ENCODE results near the gene CLCN1. TPM values are rescaled to one million over a fixed set of nuclear protein-coding genes. Genes with fewer than 3 reads are reported as not detected.

The CLCN1 gene
- total and polyA plus RNA-seq, 10 of the 15 experiments (the other 5 are each of a cell fraction or from before 2014, with no cell fraction given), result 0.30 TPM; not detected in 9

DNA sequence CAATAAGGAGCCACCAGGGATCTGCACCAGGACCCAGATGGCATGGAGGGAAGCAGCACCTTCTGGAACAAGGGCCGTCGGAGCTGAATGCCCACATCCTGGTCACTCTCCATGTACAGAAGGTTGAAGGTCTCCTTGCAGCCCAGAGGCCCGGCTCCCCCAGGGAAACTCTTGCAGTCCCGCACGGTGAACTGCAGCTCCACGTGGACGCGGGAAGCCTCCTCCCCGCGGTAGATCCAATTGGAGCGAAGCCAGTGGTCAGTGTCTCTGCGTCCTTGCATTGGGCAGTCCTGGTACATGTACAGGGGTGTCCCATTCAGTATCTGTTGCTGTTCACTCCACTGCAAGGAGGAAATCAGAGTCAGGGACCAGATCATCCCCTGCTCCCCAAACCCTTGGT lies 85.4 kb downstream of the CLCN1 start:
- peaks cover 0 to under 1% of the 10 kb centered on the region in 2 experiments; a peak in 2 of 4 replicates for H3K27me3 ChIP-seq (replicated peaks in 1 of 2; ENCODE audit: control insufficient read depth in 2 of 2, insufficient read depth in 2 of 2, low read length in 1 of 2)
- H3K27ac ChIP-seq (ENCODE audit: control insufficient read depth, insufficient read depth), result no peak overlapping the region
- DNase-seq (ENCODE audit: low read depth, low spot score) (no peak), FAIRE-seq (no peak), ATAC-seq (no peak)
- no TSS peak for BruUV-seq (replicated peaks)
- H3K9me3 ChIP-seq (replicated peaks; ENCODE audit: control insufficient read depth, insufficient read depth, low read length), result no peaks in the 10 kb centered on the region
- H3K4me1 ChIP-seq (ENCODE audit: control insufficient read depth, insufficient read depth, low read length), result no peaks in the 10 kb centered on the region
- no peaks in the 10 kb centered on the region for H3K79me2 ChIP-seq (ENCODE audit: control insufficient read depth, insufficient read depth, low read length)
- no peaks in the 10 kb centered on the region for H4K20me1 ChIP-seq (ENCODE audit: control insufficient read depth, insufficient read depth)
- ChIA-PET POLR2A (no interaction called here), RAD21 (ENCODE audit: unreplicated experiment) (no interaction called here), CTCF (interaction anchor here (1.4 to 2.3 kb wide), 2 partner anchors 14 to 16 kb away, joined by 3 to 10 read pairs; no protein-coding TSS in a partner anchor), SMC1A (ENCODE audit: uncharacterized antibody, unreplicated experiment) (no interaction called here)
- no peak overlapping the region for H3K9ac ChIP-seq (ENCODE audit: control insufficient read depth, insufficient read depth, low read length)
- H2AFZ ChIP-seq (ENCODE audit: control insufficient read depth, low read depth, low read length), result no peak overlapping the region
- intact Hi-C loops (cut with micrococcal nuclease; ENCODE audit: unreplicated experiment), result no loop called here
- H3K36me3 ChIP-seq (ENCODE audit: control insufficient read depth in 2 of 2, insufficient read depth in 2 of 2, low read length in 1 of 2), result no peaks in the 10 kb centered on the region
- 84% methylated on average over 12 of the region's 12 CpGs for WGBS (ENCODE audit: insufficient coverage, insufficient replicate concordance, low lambda C conversion rate, missing lambda C conversion rate)
- no peak overlapping the region for H3K4me3 ChIP-seq
- TF ChIP-seq, protein P1, sequence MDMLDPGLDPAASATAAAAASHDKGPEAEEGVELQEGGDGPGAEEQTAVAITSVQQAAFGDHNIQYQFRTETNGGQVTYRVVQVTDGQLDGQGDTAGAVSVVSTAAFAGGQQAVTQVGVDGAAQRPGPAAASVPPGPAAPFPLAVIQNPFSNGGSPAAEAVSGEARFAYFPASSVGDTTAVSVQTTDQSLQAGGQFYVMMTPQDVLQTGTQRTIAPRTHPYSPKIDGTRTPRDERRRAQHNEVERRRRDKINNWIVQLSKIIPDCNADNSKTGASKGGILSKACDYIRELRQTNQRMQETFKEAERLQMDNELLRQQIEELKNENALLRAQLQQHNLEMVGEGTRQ (IDR thresholded peaks at IDR 0.05; ENCODE audit: borderline replicate concordance, low read depth, low read length), result no peak
- TF ChIP-seq BMI1 (IDR thresholded peaks at IDR 0.05; ENCODE audit: borderline replicate concordance), result no peak
- TF ChIP-seq NFXL1 (IDR thresholded peaks at IDR 0.05; ENCODE audit: borderline replicate concordance), result no peak
- no peak for TF ChIP-seq MEF2A (IDR thresholded peaks at IDR 0.05; ENCODE audit: insufficient read depth, low read depth, low read length)
- TF ChIP-seq, protein P2, sequence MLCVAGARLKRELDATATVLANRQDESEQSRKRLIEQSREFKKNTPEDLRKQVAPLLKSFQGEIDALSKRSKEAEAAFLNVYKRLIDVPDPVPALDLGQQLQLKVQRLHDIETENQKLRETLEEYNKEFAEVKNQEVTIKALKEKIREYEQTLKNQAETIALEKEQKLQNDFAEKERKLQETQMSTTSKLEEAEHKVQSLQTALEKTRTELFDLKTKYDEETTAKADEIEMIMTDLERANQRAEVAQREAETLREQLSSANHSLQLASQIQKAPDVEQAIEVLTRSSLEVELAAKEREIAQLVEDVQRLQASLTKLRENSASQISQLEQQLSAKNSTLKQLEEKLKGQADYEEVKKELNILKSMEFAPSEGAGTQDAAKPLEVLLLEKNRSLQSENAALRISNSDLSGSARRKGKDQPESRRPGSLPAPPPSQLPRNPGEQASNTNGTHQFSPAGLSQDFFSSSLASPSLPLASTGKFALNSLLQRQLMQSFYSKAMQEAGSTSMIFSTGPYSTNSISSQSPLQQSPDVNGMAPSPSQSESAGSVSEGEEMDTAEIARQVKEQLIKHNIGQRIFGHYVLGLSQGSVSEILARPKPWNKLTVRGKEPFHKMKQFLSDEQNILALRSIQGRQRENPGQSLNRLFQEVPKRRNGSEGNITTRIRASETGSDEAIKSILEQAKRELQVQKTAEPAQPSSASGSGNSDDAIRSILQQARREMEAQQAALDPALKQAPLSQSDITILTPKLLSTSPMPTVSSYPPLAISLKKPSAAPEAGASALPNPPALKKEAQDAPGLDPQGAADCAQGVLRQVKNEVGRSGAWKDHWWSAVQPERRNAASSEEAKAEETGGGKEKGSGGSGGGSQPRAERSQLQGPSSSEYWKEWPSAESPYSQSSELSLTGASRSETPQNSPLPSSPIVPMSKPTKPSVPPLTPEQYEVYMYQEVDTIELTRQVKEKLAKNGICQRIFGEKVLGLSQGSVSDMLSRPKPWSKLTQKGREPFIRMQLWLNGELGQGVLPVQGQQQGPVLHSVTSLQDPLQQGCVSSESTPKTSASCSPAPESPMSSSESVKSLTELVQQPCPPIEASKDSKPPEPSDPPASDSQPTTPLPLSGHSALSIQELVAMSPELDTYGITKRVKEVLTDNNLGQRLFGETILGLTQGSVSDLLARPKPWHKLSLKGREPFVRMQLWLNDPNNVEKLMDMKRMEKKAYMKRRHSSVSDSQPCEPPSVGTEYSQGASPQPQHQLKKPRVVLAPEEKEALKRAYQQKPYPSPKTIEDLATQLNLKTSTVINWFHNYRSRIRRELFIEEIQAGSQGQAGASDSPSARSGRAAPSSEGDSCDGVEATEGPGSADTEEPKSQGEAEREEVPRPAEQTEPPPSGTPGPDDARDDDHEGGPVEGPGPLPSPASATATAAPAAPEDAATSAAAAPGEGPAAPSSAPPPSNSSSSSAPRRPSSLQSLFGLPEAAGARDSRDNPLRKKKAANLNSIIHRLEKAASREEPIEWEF (IDR thresholded peaks at IDR 0.05; ENCODE audit: insufficient replicate concordance, low read depth, low read length), result no peak
- TF ChIP-seq, protein P3, sequence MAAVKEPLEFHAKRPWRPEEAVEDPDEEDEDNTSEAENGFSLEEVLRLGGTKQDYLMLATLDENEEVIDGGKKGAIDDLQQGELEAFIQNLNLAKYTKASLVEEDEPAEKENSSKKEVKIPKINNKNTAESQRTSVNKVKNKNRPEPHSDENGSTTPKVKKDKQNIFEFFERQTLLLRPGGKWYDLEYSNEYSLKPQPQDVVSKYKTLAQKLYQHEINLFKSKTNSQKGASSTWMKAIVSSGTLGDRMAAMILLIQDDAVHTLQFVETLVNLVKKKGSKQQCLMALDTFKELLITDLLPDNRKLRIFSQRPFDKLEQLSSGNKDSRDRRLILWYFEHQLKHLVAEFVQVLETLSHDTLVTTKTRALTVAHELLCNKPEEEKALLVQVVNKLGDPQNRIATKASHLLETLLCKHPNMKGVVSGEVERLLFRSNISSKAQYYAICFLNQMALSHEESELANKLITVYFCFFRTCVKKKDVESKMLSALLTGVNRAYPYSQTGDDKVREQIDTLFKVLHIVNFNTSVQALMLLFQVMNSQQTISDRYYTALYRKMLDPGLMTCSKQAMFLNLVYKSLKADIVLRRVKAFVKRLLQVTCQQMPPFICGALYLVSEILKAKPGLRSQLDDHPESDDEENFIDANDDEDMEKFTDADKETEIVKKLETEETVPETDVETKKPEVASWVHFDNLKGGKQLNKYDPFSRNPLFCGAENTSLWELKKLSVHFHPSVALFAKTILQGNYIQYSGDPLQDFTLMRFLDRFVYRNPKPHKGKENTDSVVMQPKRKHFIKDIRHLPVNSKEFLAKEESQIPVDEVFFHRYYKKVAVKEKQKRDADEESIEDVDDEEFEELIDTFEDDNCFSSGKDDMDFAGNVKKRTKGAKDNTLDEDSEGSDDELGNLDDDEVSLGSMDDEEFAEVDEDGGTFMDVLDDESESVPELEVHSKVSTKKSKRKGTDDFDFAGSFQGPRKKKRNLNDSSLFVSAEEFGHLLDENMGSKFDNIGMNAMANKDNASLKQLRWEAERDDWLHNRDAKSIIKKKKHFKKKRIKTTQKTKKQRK (IDR thresholded peaks at IDR 0.05; ENCODE audit: low read depth, low read length), result no peak
- no peak for TF ChIP-seq YY1 (IDR thresholded peaks at IDR 0.05; ENCODE audit: low read depth, low read length)
- TF ChIP-seq ZSCAN29 (IDR thresholded peaks at IDR 0.05), result no peak
- TF ChIP-seq MEF2B (IDR thresholded peaks at IDR 0.05; ENCODE audit: partially characterized antibody, poor library complexity, severe bottlenecking), result no peak
- TF ChIP-seq FOS (IDR thresholded peaks at IDR 0.05; ENCODE audit: borderline replicate concordance, extremely low read depth, insufficient read length), result no peak
- no peak for TF ChIP-seq ESRRA (IDR thresholded peaks at IDR 0.05; ENCODE audit: low read length)
- no peak for TF ChIP-seq HCFC1 (IDR thresholded peaks at IDR 0.05; ENCODE audit: low read length)
- TF ChIP-seq TARDBP (IDR thresholded peaks at IDR 0.05; ENCODE audit: borderline replicate concordance), result no peak
- no peak for TF ChIP-seq NR2F1 (conservative IDR thresholded peaks at IDR 0.05)
- H3K4me2 ChIP-seq (ENCODE audit: control insufficient read depth, insufficient read depth), result no peak overlapping the region
- in situ Hi-C loops (cut with MboI), result no loop called here
